ENCODE data around the gene NPR1.
"Not testable (repeated sequence)": the region's sequence is repeated elsewhere in the genome, so short reads cannot be mapped to it uniquely, and the experiment has no call there.

NPR1 gene

DNA sequence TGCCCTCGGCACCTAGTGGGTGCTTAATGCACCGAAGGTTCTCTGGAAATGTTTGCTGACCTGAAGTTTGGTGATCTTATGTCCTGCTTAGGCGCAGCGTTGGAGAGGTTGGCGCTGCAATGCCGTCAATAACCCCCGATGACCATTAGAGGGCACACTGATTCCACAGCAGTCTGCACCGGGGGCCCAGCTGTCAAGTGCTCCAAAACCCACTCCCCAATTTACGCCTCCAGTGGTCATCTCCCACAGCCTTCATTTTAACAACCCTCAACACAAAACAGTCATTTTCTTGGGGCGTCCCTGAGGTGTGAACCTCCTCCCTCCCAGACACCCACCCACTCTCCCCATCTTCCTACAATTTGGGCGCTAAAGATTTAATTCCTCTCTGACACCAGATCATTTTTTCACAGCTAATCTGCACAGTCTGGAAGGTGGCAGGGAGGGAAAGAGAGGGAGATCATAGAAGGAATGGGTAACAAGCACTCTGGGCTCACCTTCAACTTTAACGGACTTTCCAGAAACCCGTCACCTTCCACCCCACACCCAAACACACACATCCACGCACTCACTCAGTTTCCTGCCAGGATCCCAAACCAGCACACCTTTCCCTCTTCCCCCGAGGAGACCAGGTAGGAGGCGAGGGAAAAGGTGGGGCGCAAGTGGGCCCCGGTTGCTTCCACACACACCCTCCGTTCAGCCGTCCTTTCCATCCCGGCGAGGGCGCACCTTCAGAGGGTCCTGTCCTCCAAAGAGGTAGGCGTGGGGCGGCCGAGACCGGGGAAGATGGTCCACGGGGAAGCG lies 570 bp upstream of the NPR1 start:
- peak; percentile 63 for DNase-seq

DNA sequence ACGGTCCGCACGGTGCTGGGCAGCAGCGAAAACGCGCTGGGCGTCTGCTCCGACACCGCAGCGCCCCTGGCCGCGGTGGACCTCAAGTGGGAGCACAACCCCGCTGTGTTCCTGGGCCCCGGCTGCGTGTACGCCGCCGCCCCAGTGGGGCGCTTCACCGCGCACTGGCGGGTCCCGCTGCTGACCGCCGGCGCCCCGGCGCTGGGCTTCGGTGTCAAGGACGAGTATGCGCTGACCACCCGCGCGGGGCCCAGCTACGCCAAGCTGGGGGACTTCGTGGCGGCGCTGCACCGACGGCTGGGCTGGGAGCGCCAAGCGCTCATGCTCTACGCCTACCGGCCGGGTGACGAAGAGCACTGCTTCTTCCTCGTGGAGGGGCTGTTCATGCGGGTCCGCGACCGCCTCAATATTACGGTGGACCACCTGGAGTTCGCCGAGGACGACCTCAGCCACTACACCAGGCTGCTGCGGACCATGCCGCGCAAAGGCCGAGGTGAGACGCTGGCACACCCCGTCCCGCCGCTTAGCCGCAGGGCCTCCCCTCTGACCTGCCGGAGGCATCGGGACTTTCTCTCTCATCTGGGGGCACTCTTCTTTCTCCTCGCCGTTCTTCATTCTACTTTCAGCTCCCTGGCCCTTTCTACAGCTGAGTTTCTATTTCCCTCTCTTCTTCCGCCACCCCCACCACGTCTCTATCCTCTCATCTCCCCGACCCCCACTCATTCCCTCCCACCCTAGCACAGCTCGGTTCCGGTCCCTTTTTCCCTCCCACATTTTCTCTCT lies 1.0 kb downstream of the NPR1 start:
- peak; percentile 85 for DNase-seq

DNA sequence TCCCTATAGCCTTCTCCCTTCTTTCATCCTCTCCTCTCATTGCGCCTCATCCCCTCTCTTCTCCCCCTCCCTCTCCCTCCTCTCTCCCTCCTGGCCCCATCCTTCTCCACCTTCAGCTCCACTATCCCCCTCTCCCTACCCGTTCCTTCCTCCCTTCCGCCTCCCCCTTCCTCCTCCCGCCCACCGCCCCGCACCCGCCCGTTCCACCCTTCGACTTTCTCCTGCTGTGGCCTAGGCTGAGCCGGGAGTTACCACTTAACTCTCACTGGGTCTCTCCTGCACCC lies 1.6 kb downstream of the NPR1 start:
- DNase-seq: no peak

DNA sequence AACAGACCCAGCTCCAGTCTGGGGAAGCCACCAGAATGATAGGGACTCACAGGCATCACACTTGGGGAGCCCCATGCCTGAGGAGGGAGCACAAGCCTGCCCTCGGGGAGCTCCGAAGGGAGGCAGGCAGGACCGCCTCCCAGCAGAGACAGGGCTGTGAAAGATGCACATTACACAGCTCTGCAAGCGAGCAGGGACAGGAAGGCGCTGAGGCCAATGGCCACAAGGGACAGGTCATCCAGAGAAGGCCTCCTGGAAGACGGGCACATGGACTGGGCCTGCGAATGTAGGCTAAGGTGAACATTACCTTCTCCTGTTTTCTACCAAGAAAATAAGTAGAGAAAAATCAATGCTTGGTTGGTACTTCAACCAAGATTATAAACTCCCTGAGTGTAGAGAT lies 4.2 kb downstream of the NPR1 start:
- no peak for DNase-seq

DNA sequence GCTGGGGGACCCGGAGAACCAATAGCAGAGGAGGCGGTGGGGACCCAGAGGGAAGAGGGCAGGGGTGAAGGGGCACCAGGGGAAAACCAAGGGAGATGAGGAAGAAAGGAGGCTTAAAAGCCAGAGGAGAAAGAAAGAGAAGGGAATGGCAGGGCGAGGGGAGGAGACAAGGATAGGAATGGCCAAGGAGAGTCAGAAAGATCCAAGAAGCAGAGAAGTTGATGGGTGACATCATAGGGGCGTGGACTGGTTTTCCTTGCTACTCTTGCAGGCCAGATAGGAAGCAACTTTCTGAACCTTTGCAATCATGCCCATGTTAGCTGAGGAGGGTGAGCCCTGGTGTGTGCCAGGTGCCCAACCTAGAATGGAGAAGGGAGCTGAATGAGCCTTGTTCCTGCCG lies 5.4 kb downstream of the NPR1 start:
- no peak for DNase-seq

DNA sequence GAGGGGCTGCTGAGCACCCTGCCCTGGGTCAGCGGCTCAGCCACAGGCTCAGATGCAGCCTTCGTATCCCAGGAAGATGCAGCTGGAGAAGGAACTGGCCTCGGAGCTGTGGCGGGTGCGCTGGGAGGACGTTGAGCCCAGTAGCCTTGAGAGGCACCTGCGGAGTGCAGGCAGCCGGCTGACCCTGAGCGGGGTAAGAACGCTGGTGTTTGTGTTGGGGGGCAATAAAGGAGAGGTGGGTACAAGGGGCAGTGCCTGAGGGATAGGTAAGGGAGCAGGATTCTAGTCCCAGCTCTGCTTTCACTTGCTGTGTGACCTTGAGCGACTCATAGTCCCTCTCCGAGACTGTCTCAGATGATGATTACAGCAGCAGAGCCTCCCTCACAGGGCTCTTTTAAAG lies 6.4 kb downstream of the NPR1 start:
- no peak for DNase-seq

DNA sequence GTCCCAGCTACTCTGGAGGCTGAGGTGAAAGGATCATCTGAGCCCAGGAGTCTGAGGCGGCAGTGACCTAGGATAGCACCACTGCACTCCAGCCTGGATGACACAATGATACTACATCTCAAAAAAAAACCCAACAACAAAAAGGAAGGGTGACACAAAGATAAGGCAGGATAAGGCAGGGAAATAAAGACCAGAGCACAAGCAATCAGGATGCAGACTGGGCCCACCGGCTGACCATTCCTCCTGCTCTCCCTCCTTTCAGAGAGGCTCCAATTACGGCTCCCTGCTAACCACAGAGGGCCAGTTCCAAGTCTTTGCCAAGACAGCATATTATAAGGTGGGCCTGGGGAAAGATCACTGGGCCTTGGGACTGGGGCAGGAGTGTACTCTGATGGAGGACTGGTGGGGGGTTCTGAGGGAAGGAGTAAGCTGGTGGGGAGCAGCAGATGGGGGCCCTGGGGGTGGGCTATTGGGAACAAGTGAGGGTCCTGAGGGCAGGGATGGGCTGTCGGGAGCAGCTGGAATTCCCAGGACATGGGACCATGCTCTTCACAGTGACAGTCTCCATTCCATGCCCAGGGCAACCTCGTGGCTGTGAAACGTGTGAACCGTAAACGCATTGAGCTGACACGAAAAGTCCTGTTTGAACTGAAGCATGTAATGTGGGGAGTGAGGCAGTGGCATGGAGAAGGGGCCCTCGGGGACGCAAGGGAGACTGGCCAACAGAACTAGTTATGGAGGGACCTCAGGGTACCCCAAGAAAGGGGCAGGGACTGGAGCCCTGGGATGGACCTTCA lies 7.3 kb downstream of the NPR1 start:
- DNase-seq: no peak

DNA sequence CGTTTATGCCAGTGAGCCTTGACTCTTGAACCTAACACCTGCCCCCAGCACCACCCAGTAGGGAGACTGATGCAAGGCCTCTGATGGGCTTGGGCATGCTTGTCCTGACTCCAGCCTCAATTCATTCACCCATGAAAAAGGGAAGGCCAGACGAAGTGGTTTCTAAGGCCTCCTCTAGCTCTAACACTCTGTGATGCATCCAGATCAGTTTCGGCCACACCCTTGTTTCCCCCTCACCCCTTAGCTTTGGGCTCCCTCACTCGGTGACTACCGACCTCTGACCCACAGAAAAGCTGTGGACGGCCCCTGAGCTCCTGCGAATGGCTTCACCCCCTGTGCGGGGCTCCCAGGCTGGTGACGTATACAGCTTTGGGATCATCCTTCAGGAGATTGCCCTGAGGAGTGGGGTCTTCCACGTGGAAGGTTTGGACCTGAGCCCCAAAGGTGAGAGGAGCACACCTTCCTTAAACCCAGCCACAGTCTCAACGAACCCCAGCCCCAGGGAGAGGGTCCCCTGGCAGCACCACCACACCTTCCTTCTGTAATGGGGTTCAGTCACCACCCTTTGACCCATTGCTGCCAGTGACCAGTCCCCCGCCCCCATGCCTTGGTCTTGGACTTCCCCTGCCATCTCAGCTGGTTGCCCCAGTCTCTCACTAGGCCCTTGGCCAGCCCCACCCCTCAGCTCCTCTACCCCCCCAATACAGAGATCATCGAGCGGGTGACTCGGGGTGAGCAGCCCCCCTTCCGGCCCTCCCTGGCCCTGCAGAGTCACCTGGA lies 9.0 kb downstream of the NPR1 start:
- no peak for DNase-seq

DNA sequence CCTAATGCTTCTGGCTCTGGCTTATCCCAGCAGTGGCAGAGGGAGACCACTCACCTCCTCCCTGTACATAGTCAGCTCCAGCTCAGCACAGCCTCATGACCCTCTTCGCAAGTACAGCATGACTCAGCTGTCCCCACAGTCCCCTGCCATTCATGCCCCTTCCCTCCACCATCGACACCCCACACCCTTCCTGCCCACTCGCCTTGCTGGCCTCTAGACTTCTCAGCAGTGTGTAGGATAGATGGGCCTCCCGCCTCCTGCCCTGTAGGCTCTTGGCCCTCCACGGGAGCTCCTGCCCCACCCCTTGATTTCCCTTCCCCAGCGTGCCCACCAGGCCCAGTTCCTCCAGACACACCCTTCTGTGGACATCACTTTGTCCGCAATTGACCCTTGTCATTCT lies 9.8 kb downstream of the NPR1 start:
- DNase-seq: no peak

DNA sequence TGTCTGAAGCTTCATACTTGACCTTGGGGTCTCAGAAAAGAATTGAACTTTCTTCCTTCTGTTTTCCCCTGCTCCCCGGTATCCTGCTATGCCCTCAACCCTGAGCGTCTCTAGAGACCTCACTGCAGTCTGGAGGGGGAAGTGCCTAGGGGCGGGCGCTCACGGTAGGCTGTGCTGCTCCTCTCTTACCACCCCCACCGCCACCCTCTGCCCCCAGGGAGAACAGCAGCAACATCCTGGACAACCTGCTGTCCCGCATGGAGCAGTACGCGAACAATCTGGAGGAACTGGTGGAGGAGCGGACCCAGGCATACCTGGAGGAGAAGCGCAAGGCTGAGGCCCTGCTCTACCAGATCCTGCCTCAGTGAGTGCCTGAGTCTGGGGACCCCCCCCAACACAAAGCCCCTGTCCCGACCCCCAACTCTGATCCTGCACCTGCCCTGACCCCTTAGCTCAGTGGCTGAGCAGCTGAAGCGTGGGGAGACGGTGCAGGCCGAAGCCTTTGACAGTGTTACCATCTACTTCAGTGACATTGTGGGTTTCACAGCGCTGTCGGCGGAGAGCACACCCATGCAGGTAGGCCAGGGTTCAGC lies 10.3 kb downstream of the NPR1 start:
- DNase-seq: no peak

DNA sequence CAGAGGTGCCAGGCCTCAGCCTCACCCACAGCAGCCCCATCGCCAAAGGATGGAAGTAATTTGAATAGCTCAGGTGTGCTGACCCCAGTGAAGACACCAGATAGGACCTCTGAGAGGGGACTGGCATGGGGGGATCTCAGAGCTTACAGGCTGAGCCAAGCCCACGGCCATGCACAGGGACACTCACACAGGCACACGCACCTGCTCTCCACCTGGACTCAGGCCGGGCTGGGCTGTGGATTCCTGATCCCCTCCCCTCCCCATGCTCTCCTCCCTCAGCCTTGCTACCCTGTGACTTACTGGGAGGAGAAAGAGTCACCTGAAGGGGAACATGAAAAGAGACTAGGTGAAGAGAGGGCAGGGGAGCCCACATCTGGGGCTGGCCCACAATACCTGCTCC lies 15.0 kb downstream of the NPR1 start:
- DNase-seq: no peak

DNA sequence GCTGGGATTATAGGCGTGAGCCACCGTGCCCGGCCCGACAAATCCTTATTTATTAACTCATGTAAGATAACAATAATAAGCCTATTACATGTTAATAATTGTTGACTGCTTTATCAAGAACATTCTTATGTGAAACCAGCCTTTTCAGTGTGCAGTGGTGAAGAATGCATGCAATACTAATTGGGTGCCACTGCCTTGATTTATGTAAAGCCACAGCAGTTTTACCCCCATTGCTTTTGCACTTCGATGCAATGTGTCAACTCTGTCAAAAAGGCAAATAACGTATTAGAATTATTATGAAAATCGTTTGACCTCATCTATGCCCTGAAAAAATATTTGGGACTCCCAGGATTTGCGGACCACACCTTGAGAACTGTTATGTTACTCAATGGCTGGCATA lies 18.3 kb downstream of the NPR1 start:
- DNase-seq: no peak

DNA sequence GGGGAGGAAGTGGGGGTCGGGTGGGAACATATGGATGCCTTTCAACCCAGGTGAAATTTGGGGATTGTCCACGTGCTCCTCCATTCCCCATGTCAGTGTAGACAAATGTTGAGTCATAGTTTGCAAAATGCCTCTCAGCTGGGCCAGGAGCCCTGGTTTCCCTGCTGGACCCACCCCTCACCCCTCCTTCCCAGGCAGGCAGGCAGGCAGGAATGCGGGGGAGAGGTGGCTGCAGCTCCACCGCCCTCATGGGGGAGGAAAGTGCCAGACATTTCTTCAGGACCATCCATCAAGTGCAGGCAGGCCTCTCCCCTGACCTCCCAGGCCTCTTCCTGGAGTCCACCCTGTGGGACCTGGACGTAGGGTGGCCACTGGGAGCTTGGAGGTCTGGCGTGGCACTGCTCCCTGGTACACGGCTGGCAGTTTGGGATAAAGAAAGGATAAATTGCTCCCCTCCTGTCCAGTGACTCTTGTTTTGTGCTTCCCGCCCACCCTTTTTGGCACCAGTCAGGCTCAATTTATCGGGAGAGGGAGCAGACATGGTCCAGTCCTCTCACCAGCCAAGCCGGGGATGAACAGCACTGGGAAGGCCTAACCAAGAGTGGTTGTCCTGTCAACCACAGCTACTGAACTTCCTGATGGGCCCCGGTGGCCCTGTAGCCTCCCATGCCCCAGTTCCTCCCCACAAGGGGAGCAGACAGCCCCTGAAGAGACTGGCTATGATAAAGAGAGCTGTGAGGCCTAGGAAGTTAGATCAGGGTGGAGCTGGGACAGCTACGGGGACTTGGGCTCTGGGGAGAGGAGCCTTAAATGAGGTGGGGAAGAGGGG lies 18.9 kb downstream of the NPR1 start:
- DNase-seq: peak; percentile 87

DNA sequence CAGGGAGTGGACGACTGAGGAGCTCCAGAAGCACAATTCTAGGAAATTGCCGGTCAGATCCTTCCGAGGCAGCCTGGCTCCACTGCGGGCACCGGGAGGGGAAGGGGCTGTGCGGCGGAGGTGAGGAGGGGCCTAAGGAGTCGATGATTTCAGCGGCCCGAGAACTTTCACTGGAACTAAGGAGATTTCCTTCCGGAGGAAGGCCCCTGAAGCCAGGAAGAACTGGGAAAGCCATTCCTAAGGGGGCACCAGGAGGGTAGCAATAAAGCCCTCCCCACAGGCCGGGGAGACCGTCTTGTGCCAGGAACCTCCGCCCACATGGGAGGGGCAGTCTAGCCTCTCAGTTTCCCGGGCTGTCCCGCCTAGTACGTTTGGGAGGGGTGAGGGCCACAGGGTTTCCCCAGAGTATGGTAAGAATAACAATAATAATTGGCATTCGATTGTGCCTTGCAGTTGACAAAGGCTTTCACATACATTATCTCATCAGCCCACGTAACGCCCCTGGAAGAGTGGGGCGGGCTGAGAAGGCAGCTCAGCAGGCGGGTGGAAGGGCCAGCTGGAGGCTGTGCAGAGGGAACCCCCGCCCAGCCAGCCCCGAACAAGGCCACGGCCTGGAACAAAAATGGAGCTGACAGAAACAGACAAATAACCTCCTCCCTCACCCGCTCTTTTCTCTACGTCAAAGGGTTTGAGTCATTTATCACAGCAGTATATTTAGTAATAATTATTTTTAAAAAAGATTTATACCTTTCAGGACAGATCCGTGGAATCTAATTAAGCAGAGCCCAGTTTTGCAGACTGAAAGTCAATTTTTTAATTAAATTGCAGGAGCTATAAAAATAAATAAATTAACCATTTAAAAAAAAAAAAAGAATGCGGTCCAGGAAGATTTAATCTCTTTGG lies 19.8 kb downstream of the NPR1 start:
- DNase-seq: peak; percentile 78

DNA sequence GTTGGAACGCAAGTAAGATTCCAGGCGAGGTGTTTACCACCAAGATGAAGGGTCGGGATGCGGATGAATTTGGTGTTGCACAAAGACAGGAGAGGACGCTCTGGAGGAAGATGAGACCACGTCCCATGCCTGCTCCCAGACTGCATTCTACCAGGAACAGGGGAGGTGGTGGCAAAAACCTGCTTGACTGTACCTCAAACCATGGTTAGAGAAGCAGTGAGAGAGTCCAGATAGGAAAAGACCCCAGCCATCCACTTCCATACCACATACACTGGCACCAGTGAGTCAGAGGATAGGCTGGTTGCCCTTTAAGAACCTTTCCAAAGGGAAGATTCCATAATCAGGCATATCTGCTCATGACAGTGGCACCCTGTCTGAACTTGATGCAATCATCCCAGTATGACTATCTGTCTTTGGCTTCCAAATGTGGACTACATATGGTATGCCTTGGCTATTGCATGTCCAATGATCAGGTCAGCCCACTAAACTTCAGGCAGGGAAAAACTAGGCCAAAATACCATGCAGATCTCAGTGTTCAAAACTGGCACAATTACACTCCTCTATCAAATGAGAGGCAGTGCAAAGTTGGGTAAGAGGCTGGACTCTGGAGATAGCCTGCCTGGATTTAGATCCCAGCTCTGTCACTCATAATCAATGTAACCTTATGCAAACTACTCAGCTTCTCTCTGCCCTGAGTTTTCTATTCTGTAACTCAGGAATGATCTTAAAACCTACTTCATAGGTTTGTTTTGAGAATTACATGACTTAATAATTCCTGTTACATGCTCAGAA lies 20.6 kb downstream of the NPR1 start:
- no peak for DNase-seq

DNA sequence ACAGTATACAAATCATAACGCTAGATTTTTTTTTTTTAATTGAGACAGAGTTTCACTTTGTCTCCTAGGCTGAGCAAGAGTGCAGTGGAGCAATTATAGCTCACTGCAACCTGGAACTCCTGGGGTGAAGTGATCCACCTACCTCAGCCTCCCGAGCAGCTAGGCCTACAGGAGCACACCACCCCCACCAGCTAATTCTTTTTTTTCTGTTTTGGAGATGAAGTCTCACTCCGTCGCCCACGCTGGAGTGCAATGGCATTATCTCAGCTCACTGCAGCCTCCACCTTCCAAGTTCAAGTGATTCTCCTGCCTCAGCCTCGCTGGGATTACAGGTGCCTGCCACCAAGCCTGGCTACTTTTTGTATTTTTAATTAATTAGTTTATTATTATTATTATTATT lies 21.3 kb downstream of the NPR1 start:
- no peak for DNase-seq

DNA sequence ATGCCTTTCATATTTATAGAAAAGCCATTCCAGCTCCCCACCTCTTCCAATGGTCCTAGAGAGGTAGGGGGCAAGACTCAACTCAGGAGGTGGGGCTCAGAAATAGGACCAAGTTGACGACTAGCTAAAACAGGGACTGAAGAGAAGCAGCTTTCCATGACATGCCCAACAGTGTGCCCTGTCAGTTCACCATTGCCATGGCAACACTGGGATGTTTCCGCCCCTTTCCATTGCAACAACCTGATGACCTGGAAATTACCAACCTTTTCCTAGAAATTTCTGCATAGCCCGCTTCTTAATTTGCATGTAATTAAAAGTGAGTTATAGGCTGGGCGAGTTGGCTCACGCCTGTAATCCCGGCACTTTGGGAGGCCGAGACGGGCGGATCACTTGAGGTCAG lies 27.0 kb downstream of the NPR1 start:
- DNase-seq: no peak

DNA sequence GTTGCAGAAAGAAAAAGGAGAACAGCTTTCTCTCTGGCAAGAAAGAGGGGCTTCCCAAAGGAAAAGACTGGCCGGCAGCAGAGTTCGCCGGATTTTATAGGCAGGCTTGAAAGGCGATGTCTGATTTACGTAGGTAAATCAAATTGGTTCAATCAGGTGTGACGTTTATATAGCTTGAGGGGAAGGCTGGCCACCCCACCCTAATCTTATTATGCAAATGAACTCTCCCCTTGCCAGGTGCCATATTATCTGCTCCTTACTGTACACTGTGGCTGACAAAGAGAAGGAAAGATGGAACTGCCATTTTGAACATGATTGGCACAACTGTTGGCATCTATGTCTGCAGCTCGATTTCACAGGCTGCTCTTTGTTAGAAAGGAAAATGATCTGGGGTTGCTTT lies 32.5 kb downstream of the NPR1 start:
- DNase-seq: no peak

DNA sequence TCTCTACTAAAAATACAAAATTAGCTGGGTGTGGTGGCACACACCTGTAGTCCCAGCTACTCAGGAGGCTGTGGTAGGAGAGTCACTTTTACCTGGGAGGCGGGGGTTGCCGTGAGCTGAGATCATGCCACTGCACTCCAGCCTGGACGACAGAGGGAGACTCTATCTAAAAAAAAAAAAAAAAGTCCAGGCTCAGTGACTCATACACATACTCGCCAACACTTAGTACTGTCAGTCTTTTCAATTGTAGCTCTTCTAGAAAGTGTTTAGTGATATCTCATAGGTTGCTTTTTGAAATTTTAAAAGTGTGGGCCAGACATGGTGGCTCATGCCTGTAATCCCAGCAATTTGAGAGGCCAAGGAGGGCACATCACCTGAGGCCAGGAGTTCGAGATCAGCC lies 37.7 kb downstream of the NPR1 start:
- not testable (repeated sequence) for DNase-seq

Data from right kidney (tissue), 1 donor.